Stimulated activated CD4-positive, alpha-beta T cell treated with anti-CD3 and anti-CD28 coated beads, TNF-alpha, amount 100 ng/mL, for 24 hours (primary cell): ENCODE measurements around the gene MORN5.

Experiments used
- DNase-seq, 3 experiments: peaks; one replicate each; pipeline ENCODE4 v3.0.0-alpha.2; 2020; ENCODE audit warnings: low read depth in 3 of 3

The MORN5 gene

DNA sequence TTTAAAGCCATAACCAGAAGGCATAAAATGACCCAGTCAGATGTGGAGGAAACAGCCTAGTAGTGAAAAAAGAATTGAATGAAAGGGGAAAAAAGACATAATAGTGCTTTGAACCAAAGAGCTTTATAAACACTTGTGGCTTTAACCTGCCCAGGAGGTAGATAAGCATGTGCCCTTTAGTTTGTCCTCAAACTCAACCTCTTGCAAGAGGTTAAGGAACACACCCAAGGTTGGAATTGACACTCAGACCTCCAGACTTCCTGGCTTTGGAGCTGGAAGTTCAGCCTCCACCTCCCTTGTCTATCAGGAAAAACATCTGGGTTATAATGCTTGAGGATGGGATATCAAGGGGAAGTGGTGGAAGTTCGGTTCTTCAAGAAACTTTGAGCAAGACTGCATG, 16.4 kb upstream of the MORN5 start:
- DNase-seq = no peak

GRCh38 chr9:122143876-122144405, 15.8 kb upstream of the MORN5 start:
- no peak for DNase-seq

- no peak for DNase-seq
Observed at GRCh38 chr9:122144836-122145591, 14.7 kb upstream of the MORN5 start.

DNA sequence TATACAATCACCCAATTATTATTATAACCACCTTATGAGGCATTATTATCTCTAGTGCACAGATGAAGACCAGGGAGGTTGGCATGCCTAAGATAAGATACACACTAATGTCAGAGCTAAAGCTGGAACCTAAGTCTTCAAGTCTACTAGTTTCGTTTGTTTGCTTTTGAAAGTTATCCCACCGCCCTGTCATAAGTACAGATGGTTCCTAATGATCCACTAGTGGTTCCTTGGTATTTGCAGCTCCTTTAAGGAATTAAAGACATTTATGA, 14.2 kb upstream of the MORN5 start:
- DNase-seq = no peak

DNA sequence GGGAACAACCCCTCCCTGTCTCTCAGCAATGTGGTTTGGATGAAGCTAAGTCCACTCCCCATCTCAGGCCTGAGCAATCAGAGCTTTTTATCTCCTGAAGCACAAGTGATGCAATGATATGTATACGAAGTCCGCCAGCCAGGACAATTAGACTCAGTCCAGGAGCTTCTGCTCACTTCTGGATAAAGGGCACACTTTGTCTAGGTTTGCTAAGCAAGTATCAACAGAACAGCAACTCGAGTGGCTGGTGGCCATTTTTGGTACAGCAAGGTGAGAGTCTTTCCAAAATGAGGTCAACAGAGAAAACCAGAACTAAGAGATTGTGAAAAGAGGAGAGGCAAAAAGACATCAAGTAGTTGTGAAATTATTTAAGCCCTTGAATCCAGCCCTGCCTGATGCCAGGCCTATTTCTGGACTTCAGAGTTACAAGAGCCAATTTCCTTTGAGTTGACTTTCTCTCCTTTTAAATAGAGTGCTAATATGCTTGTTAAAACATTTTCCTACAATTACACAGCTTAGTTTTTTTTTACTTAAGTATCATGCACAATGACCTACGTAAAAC, 8.4 kb upstream of the MORN5 start:
- DNase-seq = no peak

- no peak for DNase-seq
Observed at GRCh38 chr9:122155796-122156195, 3.9 kb upstream of the MORN5 start.

DNA sequence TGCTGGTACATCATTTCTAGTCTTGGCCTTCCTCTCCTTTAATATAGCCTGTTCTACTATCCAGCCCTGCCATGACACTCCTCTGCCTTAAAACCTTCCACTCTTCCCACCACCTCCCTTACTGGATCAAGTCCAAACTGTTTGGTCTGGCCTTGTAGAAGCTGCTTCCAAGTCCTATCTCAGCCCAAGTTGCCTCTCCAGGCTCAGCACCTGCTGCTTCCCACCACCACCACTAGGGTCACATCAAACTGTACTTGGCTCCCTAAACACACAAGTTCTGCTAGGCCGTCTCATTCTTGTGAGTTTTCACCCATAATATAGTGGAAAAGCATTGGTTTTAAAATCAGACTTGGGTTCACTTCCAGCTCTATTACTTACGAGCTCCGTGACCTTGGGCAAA, 1.5 kb upstream of the MORN5 start:
- peak in 1 of 3 experiments; percentile 14 for DNase-seq

GRCh38 chr9:122159925-122160246, 178 bp downstream of the MORN5 start:
- DNase-seq = no peak

GRCh38 chr9:122162415-122162814, 2.7 kb downstream of the MORN5 start:
- no peak for DNase-seq

DNA sequence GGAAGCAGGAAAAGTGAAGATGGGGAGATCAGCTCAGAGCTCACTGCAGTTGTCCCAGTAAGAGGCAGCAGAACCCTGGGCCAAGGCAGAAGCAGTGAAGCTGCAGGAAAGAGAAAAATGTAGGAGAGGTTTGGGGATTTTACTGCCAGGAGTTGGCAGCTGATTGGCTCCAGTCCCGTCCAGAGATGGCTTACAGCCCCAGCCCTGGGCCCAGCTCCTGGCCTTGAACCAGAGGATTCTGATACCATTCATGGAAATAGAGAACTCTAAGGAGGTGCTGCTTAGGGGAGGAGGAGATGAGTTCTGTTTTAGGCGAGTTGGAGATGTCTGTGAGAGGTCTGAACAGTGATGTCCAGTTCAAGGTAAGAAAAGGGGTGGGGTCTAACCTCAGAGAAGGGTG, 4.6 kb downstream of the MORN5 start:
- no peak for DNase-seq

GRCh38 chr9:122168356-122168755, 8.6 kb downstream of the MORN5 start:
- DNase-seq = no peak

DNA sequence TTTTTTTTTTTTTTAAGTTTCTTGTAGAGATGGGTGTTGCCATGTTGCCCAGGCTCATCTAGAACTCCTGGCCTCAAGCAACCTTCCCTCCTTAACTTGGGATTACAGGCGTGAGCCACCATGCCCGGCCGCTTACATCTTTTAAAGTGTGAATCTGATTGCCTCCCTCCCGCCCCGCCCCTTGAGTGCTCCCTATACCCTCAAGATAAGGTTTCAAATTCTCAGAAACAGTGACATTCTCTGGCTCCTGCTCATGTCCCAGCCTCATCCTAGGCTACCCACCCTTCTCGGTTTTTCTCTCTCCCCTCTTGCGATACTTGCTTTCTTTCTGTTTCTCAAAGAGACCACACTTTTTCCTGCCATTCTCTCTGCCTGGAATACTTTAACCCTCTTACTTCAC, 12.4 kb downstream of the MORN5 start:
- DNase-seq = no peak

DNA sequence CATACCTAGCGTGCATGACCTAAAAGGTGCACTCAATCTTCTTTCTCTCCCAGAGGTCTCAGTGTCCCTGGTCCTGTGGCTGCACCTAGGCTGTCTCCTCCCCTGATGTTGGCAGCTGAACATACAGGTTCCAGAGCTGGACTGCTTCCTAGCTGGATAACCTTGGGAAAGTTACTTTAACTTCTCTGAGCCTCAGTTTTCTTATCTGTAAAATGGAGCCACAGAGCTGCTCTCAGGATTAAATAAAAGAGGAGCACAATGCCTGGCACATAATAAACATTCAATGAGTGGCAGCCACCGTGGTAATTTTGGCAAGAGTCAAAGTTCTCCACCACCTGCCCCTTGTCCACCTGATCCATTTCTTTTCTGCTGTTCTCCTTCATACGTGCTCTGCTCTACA, 14.0 kb downstream of the MORN5 start:
- DNase-seq = no peak

- no peak for DNase-seq
Observed at GRCh38 chr9:122176916-122177315, 17.2 kb downstream of the MORN5 start.

GRCh38 chr9:122179054-122179689, 19.5 kb downstream of the MORN5 start:
- DNase-seq = no peak

DNA sequence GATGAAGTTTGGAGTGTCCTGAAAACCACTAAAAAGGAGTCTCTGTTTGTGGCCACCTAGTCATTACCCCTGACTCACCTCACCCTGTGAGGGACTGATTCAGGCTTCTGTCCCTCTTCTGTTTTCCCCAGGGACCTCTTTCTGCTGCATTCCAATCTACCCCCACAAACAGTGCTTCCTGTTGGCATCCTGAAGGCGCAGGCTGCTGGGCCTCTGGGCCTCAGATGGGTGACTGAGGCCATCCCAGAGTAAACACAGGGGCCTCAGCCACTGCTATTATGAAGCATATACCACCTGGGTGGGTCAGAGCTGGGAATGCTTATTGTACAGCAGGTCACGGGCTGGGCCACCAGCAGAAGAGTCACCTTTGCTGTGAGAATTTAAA, 20.0 kb downstream of the MORN5 start:
- no peak for DNase-seq

DNA sequence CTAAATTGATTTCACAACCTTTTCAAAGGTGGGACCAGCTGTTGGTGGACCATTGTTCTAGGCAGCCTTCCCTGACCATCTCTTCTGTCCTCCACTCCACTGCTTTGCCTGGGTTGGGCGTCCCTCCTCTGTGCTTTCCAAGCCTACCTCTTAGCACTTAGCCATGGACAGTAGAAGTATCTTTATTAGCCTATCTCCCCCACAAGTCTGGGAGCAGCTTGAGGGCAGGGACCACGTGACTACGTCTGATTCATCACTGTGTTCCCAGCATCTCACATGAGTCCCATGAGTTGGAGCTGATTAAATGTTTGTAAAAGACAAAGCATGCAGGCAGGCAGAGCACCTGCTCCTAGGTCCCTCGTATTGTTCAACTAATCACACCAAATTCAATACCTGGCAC, 20.9 kb downstream of the MORN5 start:
- no peak for DNase-seq

GRCh38 chr9:122183501-122183900, 23.8 kb downstream of the MORN5 start:
- no peak for DNase-seq

- no peak for DNase-seq
Observed at GRCh38 chr9:122184551-122184950, 24.8 kb downstream of the MORN5 start.

DNA sequence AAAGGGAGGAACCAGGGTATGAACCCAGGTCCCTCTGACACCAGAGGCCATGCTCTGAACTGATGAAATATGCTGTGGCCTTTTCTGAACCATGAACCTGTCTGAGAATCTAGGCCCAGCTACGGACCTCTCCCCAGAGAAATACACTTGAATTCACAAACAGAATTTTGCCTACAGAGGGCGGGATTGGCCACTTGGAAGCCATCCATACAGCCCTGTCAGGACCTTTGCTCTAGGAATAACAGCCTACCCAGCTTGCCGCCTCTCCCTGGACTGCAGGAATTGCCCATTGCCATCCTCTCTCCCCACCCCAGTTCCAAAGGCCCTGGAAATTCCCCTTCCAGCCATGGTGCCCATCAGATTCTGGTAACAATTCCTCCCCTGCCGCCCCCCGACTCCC, 26.6 kb downstream of the MORN5 start:
- DNase-seq = no peak

GRCh38 chr9:122186777-122187470, 27.2 kb downstream of the MORN5 start:
- DNase-seq = no peak

DNA sequence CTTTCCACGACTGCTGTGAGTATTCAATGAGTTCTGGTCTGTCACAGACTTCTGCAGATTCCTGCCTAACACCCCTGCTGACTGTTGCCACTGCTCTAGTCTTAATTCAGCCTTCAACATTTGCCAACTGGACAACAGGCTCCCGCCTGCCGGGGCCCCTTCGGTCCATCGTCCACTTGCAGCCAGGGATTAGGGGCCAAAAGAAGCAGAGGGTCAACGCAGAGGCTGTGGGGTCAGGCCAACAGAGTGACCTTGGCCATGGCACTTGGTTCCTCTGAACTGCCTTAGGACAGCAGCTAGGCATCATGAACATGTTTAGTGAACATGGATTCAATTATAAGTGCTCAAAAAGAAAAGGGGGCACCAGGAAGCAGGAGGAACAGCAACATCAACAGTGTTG, 28.7 kb downstream of the MORN5 start:
- DNase-seq = no peak
